H1 (cell line): Measurements from ENCODE around the gene BARHL2. TPM values are rescaled to one million over a fixed set of nuclear protein-coding genes. Genes with fewer than 3 reads are reported as not detected.

ENCODE experiments used
- CTCF ChIA-PET: fragments of 300-600 bp; sonication (Branson Sonifier 250); formaldehyde crosslinking; loops from one replicate; lab custom pipeline; 2021; ENCODE audit not compliant: partially characterized antibody; lab: Charles Lee
- POLR2A ChIA-PET: fragments of 300-600 bp; sonication (Branson Sonifier 250); formaldehyde crosslinking; loops from one replicate; lab custom pipeline; 2021; ENCODE audit warnings: inconsistent platforms; ENCODE audit not compliant: partially characterized antibody; lab: Charles Lee
- DNase-seq, 2 experiments: peaks; one replicate each; pipeline versions ENCODE4 v3.0.0 to v3.0.0-alpha.2; 2010 to 2022; ENCODE audit warnings: low spot score in 2 of 2, low read depth in 1 of 2, mixed read lengths in 1 of 2
- FAIRE-seq: peaks from 2 replicates; lab custom pipeline; 2011; peaks lifted over from hg19 to GRCh38; lab: Jason Lieb, UNC
- H2AFZ ChIP-seq: 2 replicates; pipeline ENCODE4 v1.8.1; 2012; ENCODE audit warnings: low read length, inconsistent platforms
- H2AK5ac ChIP-seq: 2 replicates; pipeline ENCODE4 v1.6.1; 2013; ENCODE audit warnings: low read depth, low read length
- H2BK120ac ChIP-seq: replicated peaks from 2 replicates; pipeline ENCODE3; 2013; ENCODE audit warnings: low read depth, low read length, inconsistent platforms
- H2BK12ac ChIP-seq: 2 replicates; pipeline ENCODE4 v1.6.1; 2013; ENCODE audit warnings: low read depth, low read length
- H2BK15ac ChIP-seq: 2 replicates; pipeline ENCODE4 v1.6.1; 2013; ENCODE audit warnings: low read length
- H2BK20ac ChIP-seq: 2 replicates; pipeline ENCODE4 v1.6.1; 2013; ENCODE audit warnings: low read length
- H2BK5ac ChIP-seq: 2 replicates; pipeline ENCODE4 v1.6.1; 2013; ENCODE audit warnings: low read depth, low read length
- H3K14ac ChIP-seq: 2 replicates; pipeline ENCODE4 v1.6.1; 2013; ENCODE audit warnings: inconsistent platforms; ENCODE audit not compliant: insufficient read length
- H3K18ac ChIP-seq: 2 replicates; pipeline ENCODE4 v1.6.1; 2013; ENCODE audit warnings: low read length; ENCODE audit errors: extremely low read depth
- H3K23ac ChIP-seq: 2 replicates; pipeline ENCODE4 v1.6.1; 2013; ENCODE audit warnings: inconsistent platforms; ENCODE audit not compliant: insufficient read length
- H3K23me2 ChIP-seq: 2 replicates; pipeline ENCODE4 v1.6.1; 2013; ENCODE audit warnings: low read depth, low read length
- H3K27ac ChIP-seq: 2 replicates; pipeline ENCODE4 v1.6.1; 2011; ENCODE audit warnings: low read depth, low read length, inconsistent platforms
- H3K27me3 ChIP-seq, 4 experiments: replicated peaks in 1 of 4; 1 replicate in 1 of 4; 2 replicates in 3 of 4; pipeline versions ENCODE4 v1.6.1 to v1.8.1; 2011 to 2013; ENCODE audit warnings: low read length in 3 of 4, mild to moderate bottlenecking in 3 of 4, inconsistent platforms in 2 of 4, mixed read lengths in 2 of 4, moderate library complexity in 1 of 4; ENCODE audit not compliant: control insufficient read depth in 3 of 4, insufficient read depth in 3 of 4; ENCODE audit errors: extremely low read depth in 1 of 4
- H3K36me3 ChIP-seq, 4 experiments: 2 replicates each; pipeline versions ENCODE4 v1.6.1 to v1.8.1; 2011 to 2013; ENCODE audit warnings: mild to moderate bottlenecking in 4 of 4, low read length in 3 of 4, moderate library complexity in 2 of 4, control low read depth in 1 of 4, inconsistent platforms in 1 of 4; ENCODE audit not compliant: insufficient read depth in 4 of 4, control insufficient read depth in 2 of 4
- H3K4ac ChIP-seq: replicated peaks from 2 replicates; pipeline ENCODE3; 2013; ENCODE audit warnings: low read length, low read depth, mixed read lengths, inconsistent platforms; ENCODE audit not compliant: insufficient read length
- H3K4me1 ChIP-seq, 4 experiments: replicated peaks in 1 of 4; 1 replicate in 1 of 4; 2 replicates in 3 of 4; pipeline versions ENCODE4 v1.6.1 to v1.8.1; 2011 to 2013; ENCODE audit warnings: low read length in 3 of 4, inconsistent platforms in 2 of 4, mixed read lengths in 1 of 4; ENCODE audit not compliant: insufficient read depth in 4 of 4, control insufficient read depth in 3 of 4
- H3K4me2 ChIP-seq, 2 experiments: 2 replicates each; pipeline versions ENCODE4 v1.6.1 to v1.8.1; 2011 to 2013; ENCODE audit warnings: low read depth in 2 of 2, low read length in 2 of 2, control low read depth in 1 of 2, inconsistent platforms in 1 of 2, mild to moderate bottlenecking in 1 of 2; ENCODE audit not compliant: insufficient read depth in 1 of 2
- H3K4me3 ChIP-seq, 4 experiments: fragments of 200-600, 300-600 bp in 1 of 4; sonication (generic), shearing (Covaris generic), sonication (Bioruptor Twin) in 1 of 4; 2 replicates each; pipeline versions ENCODE4 v1.5.1 to v1.8.1; 2011 to 2016; ENCODE audit warnings: low read length in 4 of 4, low read depth in 3 of 4, control low read depth in 2 of 4, inconsistent platforms in 2 of 4, mild to moderate bottlenecking in 2 of 4, mixed read lengths in 1 of 4, moderate library complexity in 1 of 4; ENCODE audit not compliant: insufficient read depth in 2 of 4; ENCODE audit errors: extremely low read depth in 1 of 4
- H3K56ac ChIP-seq: replicated peaks from 2 replicates; pipeline ENCODE3; 2013; ENCODE audit warnings: low read depth, mild to moderate bottlenecking, mixed read lengths, low read length, inconsistent platforms; ENCODE audit not compliant: insufficient read length
- H3K79me1 ChIP-seq: 2 replicates; pipeline ENCODE4 v1.6.1; 2013; ENCODE audit warnings: low read depth, low read length, control low read depth
- H3K79me2 ChIP-seq, 2 experiments: 2 replicates each; pipeline versions ENCODE4 v1.6.1 to v1.8.1; 2012 to 2013; ENCODE audit warnings: low read length in 2 of 2, mild to moderate bottlenecking in 2 of 2, inconsistent platforms in 1 of 2; ENCODE audit not compliant: insufficient read depth in 2 of 2, control insufficient read depth in 1 of 2
- H3K9ac ChIP-seq, 4 experiments: replicated peaks in 1 of 4; 1 replicate in 1 of 4; 2 replicates in 3 of 4; pipeline versions ENCODE4 v1.6.1 to v1.8.1; 2011 to 2013; ENCODE audit warnings: low read depth in 3 of 4, low read length in 3 of 4, control low read depth in 2 of 4, mild to moderate bottlenecking in 2 of 4, moderate library complexity in 2 of 4, inconsistent platforms in 1 of 4; ENCODE audit errors: extremely low read depth in 1 of 4
- H3K9me3 ChIP-seq, 2 experiments: 2 replicates each; pipeline versions ENCODE4 v1.6.1 to v1.8.1; 2012 to 2013; ENCODE audit warnings: mild to moderate bottlenecking in 2 of 2, moderate library complexity in 2 of 2, control low read depth in 1 of 2, inconsistent platforms in 1 of 2, low read depth in 1 of 2, low read length in 1 of 2, mixed read lengths in 1 of 2; ENCODE audit not compliant: insufficient read depth in 2 of 2
- H4K20me1 ChIP-seq, 2 experiments: replicated peaks in 1 of 2; 2 replicates each; pipeline versions ENCODE3 to v1.8.1; 2011 to 2013; ENCODE audit warnings: inconsistent platforms in 2 of 2, low read length in 2 of 2, mild to moderate bottlenecking in 1 of 2; ENCODE audit not compliant: insufficient read depth in 2 of 2, control insufficient read depth in 1 of 2
- H4K5ac ChIP-seq: 2 replicates; pipeline ENCODE4 v1.6.1; 2013; ENCODE audit warnings: low read length, low read depth, mixed read lengths, inconsistent platforms; ENCODE audit not compliant: insufficient read length
- H4K8ac ChIP-seq: 2 replicates; pipeline ENCODE4 v1.8.0; 2013; ENCODE audit warnings: mild to moderate bottlenecking, moderate library complexity, low read length, inconsistent platforms; ENCODE audit not compliant: insufficient read depth; ENCODE audit errors: extremely low read depth
- H4K91ac ChIP-seq: replicated peaks from 2 replicates; pipeline ENCODE3; 2013; ENCODE audit warnings: low read length, mixed read lengths, inconsistent platforms; ENCODE audit not compliant: insufficient read length
- CBX5 ChIP-seq: fragments of 300-800, 300-1000 bp; sonication (generic); IDR thresholded peaks from 2 replicates; pipeline ENCODE4 v1.7.1; 2016; ENCODE audit warnings: antibody characterized with exemption, low read length, low read depth
- EZH2 ChIP-seq: fragments of 200-600 bp; sonication (generic); IDR thresholded peaks from 2 replicates; pipeline ENCODE4 v1.7.1; 2012; ENCODE audit warnings: low read depth, mild to moderate bottlenecking, moderate library complexity, low read length, inconsistent platforms; ENCODE audit not compliant: severe bottlenecking
- GABPA ChIP-seq: IDR thresholded peaks from 2 replicates; pipeline ENCODE4 v1.6.1; 2011; ENCODE audit warnings: mild to moderate bottlenecking, low read length, moderate library complexity, borderline replicate concordance; ENCODE audit not compliant: insufficient read depth
- JUND ChIP-seq: IDR thresholded peaks from 2 replicates; pipeline ENCODE4 v1.6.1; 2011; ENCODE audit warnings: mild to moderate bottlenecking, improper control_type of control experiment, low read length
- NRF1 ChIP-seq: IDR thresholded peaks from 2 replicates; pipeline ENCODE4 v1.6.1; 2011; ENCODE audit warnings: mild to moderate bottlenecking, low read depth, low read length, improper control_type of control experiment
- SAP30 ChIP-seq: fragments of 300-600 bp; sonication (generic); IDR thresholded peaks from 2 replicates; pipeline ENCODE4 v1.7.1; 2012; ENCODE audit warnings: low read length, moderate library complexity, mild to moderate bottlenecking, inconsistent platforms; ENCODE audit not compliant: insufficient read depth, insufficient replicate concordance
- SIN3A ChIP-seq, 2 experiments: IDR thresholded peaks in 1 of 2; conservative IDR thresholded peaks in 1 of 2; 2 replicates each; pipeline ENCODE4 v1.6.1; 2011 to 2012; ENCODE audit warnings: low read length in 2 of 2, improper control_type of control experiment in 1 of 2, low read depth in 1 of 2, mild to moderate bottlenecking in 1 of 2
- SP1 ChIP-seq: IDR thresholded peaks from 2 replicates; pipeline ENCODE4 v1.6.1; 2011; ENCODE audit warnings: low read depth, low read length
- TCF12 ChIP-seq: IDR thresholded peaks from 2 replicates; pipeline ENCODE4 v1.6.1; 2011; ENCODE audit warnings: low read depth, mild to moderate bottlenecking, low read length
- YY1 ChIP-seq: IDR thresholded peaks from 2 replicates; pipeline ENCODE4 v1.6.1; 2011; ENCODE audit warnings: low read depth, mild to moderate bottlenecking, low read length
- WGBS, 2 experiments: shearing (Covaris generic) in 1 of 2; methylation state at CpG; one replicate each; pipeline versions ENCODE4 v1.1.6 to v1.1.7; 2013 to 2015; ENCODE audit warnings: low lambda C conversion rate in 2 of 2, mixed read lengths in 2 of 2, inconsistent platforms in 1 of 2, low coverage in 1 of 2, missing lambda C conversion rate in 1 of 2; ENCODE audit not compliant: insufficient replicate concordance in 2 of 2, insufficient coverage in 1 of 2, insufficient read length in 1 of 2; ENCODE audit errors: extremely low coverage in 1 of 2, missing lambda C conversion rate in 1 of 2; 5-methylcytosine and 5-hydroxymethylcytosine counted together
- polyA plus RNA-seq, 7 experiments: library from polyadenylated mRNA; depleted of rRNA in 3 of 7; stranded (reverse) in 5 of 7; unstranded in 2 of 7; fragments of >200 nt in 5 of 7; fragments of 200-250 nt in 2 of 7; gene quantifications; 1 replicate in 5 of 7; 2 replicates in 1 of 7; 4 replicates in 1 of 7; pipeline versions ENCODE4 v1.2.1 to v1.2.3, GENCODE V29; 2011 to 2013; ENCODE audit warnings: missing spikeins in 2 of 7, mixed read lengths in 2 of 7
- total RNA-seq: library from RNA; stranded (reverse); fragmentation: NEBNext Ultra II Directional; extraction: Animal tissue kit (Norgen Biotek cat#: 25700); gene quantifications from 2 replicates; pipeline ENCODE4 v1.2.1, GENCODE V29; 2021

BARHL2 gene
- total and polyA plus RNA-seq, 2 of the 8 experiments (the other 6 are each of a cell fraction or from before 2014, with no cell fraction given), result 0.15 TPM; not detected in 1

GRCh38 chr1:90721210-90722194 lies 4.4 kb upstream of the BARHL2 start:
- H2BK20ac ChIP-seq, result no peak overlapping the region
- FAIRE-seq (peak; percentile 92), DNase-seq (peak in 1 of 2 experiments; percentile 82)
- no peaks in the 10 kb centered on the region for H3K9me3 ChIP-seq
- no peak overlapping the region for H3K56ac ChIP-seq
- no peak overlapping the region for H2BK5ac ChIP-seq
- H2AFZ ChIP-seq, result no peak overlapping the region
- ChIA-PET CTCF (interaction anchor here (0.6 to 12.8 kb wide), 50 partner anchors 8 to 720 kb away, joined by 3 to 139 read pairs (median 4); no protein-coding TSS in a partner anchor), POLR2A (interaction anchor here (1.9 to 2.0 kb wide), 2 partner anchors 8 to 300 kb away, joined by 6 read pairs; partner anchors contain the start of gene ZNF644)
- no peak overlapping the region for H3K23ac ChIP-seq
- no peaks in the 10 kb centered on the region for H3K79me1 ChIP-seq
- H4K8ac ChIP-seq, result no peak overlapping the region
- no peak overlapping the region for H3K18ac ChIP-seq
- H3K27ac ChIP-seq, result no peak overlapping the region
- WGBS, 2 experiments, result 9% methylated on average over 15 of the region's 15 CpGs; no CpG with 5 or more reads in 1 of the 2 experiments
- H3K79me2 ChIP-seq, result no peaks in the 10 kb centered on the region
- no peak overlapping the region for H2AK5ac ChIP-seq
- no peak overlapping the region for H3K4ac ChIP-seq
- peaks cover 23 to 44% (median 33%) of the 10 kb centered on the region in 4 experiments for H3K4me1 ChIP-seq
- H3K23me2 ChIP-seq, result peaks cover 12% of the 10 kb centered on the region; the same call in 1 of the 2 replicates
- peaks cover 0 to 5% (median 0%) of the 10 kb centered on the region in 4 experiments; a peak in 1 of 8 replicates for H3K36me3 ChIP-seq
- H4K5ac ChIP-seq, result no peak overlapping the region
- peaks cover 89 to 99% (median 96%) of the 10 kb centered on the region in 4 experiments for H3K27me3 ChIP-seq
- H3K4me2 ChIP-seq, result no peak overlapping the region
- no peak overlapping the region for H2BK15ac ChIP-seq
- no peak overlapping the region for H2BK120ac ChIP-seq
- H3K14ac ChIP-seq, result no peak overlapping the region
- no peak overlapping the region for H4K91ac ChIP-seq
- no peak overlapping the region for H2BK12ac ChIP-seq
- H3K9ac ChIP-seq, result no peak overlapping the region
- peaks cover 4 to 22% of the 10 kb centered on the region in 2 experiments for H4K20me1 ChIP-seq
- no peak overlapping the region for H3K4me3 ChIP-seq
- no peak; the same call in 1 of the 2 replicates for TF ChIP-seq SP1
- TF ChIP-seq YY1, result no peak
- TF ChIP-seq JUND, result no peak
- TF ChIP-seq SAP30, result no peak
- no peak for TF ChIP-seq NRF1
- TF ChIP-seq SIN3A (conservative IDR thresholded peaks at IDR 0.05 in 1 of 2, IDR thresholded peaks at IDR 0.05 in 1 of 2; ENCODE audit: low read depth in 1 of 2, low read length in 2 of 2), result 0 out of 4 replicates have a peak, but pooled peaks of 1 of the 2 experiments have one; percentile 45
- peak; percentile 68; the same call in 1 of the 2 replicates for TF ChIP-seq TCF12
- no peak for TF ChIP-seq EZH2
- TF ChIP-seq CBX5, result no peak
- no peak for TF ChIP-seq GABPA
